ENCODE data around the gene CDHR2.
"Not testable (repeated sequence)": the region's sequence is repeated elsewhere in the genome, so short reads cannot be mapped to it uniquely, and the experiment has no call there.

Gene CDHR2

GRCh38 chr5:176591667-176592066, 42.5 kb downstream of the CDHR2 start:
- H3K4me1 ChIP-seq (ENCODE audit: control insufficient read depth, insufficient read depth, low read length); H3K36me3 ChIP-seq (ENCODE audit: control insufficient read depth in 2 of 2, insufficient read depth in 1 of 2, low read length in 2 of 2); H3K4me3 ChIP-seq (ENCODE audit: low read depth, low read length); POLR2A ChIA-PET; H3K27ac ChIP-seq (ENCODE audit: extremely low read depth, low read depth, low read length); CTCF ChIA-PET; H3K9me3 ChIP-seq (ENCODE audit: control insufficient read depth, insufficient read depth, low read depth, low read length); TF ChIP-seq ZNF274 (IDR thresholded peaks at IDR 0.05; ENCODE audit: low read length): not testable (repeated sequence)
- TF ChIP-seq ZNF670 (tag by site-specific recombination; IDR thresholded peaks at IDR 0.05; ENCODE audit: low read depth), result peak; percentile 97; the same call in 1 of the 2 replicates
- TF ChIP-seq ZNF211 (tag by site-specific recombination; IDR thresholded peaks at IDR 0.05; ENCODE audit: low read depth), result 0 out of 2 replicates have a peak, but pooled peaks have one; percentile 63
- TF ChIP-seq, protein P1, sequence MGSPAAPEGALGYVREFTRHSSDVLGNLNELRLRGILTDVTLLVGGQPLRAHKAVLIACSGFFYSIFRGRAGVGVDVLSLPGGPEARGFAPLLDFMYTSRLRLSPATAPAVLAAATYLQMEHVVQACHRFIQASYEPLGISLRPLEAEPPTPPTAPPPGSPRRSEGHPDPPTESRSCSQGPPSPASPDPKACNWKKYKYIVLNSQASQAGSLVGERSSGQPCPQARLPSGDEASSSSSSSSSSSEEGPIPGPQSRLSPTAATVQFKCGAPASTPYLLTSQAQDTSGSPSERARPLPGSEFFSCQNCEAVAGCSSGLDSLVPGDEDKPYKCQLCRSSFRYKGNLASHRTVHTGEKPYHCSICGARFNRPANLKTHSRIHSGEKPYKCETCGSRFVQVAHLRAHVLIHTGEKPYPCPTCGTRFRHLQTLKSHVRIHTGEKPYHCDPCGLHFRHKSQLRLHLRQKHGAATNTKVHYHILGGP (tag by site-specific recombination; IDR thresholded peaks at IDR 0.05), result peak; percentile 57; the same call in 1 of the 2 replicates
- peak; percentile 50; the same call in 1 of the 2 replicates for TF ChIP-seq ZNF140 (tag by site-specific recombination; IDR thresholded peaks at IDR 0.05)
- peak; percentile 88 for TF ChIP-seq ZNF266 (tag by site-specific recombination; IDR thresholded peaks at IDR 0.05; ENCODE audit: low read depth)
- TF ChIP-seq ZNF785 (tag by site-specific recombination; IDR thresholded peaks at IDR 0.05), result peak; percentile 92
- 0 out of 2 replicates have a peak, but pooled peaks have one; percentile 29 for TF ChIP-seq ZNF548 (tag by site-specific recombination; IDR thresholded peaks at IDR 0.05)
- peak; percentile 93; the same call in 1 of the 2 replicates for TF ChIP-seq ZNF302 (tag by site-specific recombination; IDR thresholded peaks at IDR 0.05; ENCODE audit: low read depth)
- TF ChIP-seq, protein P2, sequence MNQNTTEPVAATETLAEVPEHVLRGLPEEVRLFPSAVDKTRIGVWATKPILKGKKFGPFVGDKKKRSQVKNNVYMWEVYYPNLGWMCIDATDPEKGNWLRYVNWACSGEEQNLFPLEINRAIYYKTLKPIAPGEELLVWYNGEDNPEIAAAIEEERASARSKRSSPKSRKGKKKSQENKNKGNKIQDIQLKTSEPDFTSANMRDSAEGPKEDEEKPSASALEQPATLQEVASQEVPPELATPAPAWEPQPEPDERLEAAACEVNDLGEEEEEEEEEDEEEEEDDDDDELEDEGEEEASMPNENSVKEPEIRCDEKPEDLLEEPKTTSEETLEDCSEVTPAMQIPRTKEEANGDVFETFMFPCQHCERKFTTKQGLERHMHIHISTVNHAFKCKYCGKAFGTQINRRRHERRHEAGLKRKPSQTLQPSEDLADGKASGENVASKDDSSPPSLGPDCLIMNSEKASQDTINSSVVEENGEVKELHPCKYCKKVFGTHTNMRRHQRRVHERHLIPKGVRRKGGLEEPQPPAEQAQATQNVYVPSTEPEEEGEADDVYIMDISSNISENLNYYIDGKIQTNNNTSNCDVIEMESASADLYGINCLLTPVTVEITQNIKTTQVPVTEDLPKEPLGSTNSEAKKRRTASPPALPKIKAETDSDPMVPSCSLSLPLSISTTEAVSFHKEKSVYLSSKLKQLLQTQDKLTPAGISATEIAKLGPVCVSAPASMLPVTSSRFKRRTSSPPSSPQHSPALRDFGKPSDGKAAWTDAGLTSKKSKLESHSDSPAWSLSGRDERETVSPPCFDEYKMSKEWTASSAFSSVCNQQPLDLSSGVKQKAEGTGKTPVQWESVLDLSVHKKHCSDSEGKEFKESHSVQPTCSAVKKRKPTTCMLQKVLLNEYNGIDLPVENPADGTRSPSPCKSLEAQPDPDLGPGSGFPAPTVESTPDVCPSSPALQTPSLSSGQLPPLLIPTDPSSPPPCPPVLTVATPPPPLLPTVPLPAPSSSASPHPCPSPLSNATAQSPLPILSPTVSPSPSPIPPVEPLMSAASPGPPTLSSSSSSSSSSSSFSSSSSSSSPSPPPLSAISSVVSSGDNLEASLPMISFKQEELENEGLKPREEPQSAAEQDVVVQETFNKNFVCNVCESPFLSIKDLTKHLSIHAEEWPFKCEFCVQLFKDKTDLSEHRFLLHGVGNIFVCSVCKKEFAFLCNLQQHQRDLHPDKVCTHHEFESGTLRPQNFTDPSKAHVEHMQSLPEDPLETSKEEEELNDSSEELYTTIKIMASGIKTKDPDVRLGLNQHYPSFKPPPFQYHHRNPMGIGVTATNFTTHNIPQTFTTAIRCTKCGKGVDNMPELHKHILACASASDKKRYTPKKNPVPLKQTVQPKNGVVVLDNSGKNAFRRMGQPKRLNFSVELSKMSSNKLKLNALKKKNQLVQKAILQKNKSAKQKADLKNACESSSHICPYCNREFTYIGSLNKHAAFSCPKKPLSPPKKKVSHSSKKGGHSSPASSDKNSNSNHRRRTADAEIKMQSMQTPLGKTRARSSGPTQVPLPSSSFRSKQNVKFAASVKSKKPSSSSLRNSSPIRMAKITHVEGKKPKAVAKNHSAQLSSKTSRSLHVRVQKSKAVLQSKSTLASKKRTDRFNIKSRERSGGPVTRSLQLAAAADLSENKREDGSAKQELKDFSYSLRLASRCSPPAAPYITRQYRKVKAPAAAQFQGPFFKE (tag by site-specific recombination; IDR thresholded peaks at IDR 0.05; ENCODE audit: borderline replicate concordance), result peak; percentile 98; the same call in 1 of the 2 replicates
- peak; percentile 75; the same call in 1 of the 2 replicates for TF ChIP-seq ZNF274 (tag by site-specific recombination; IDR thresholded peaks at IDR 0.05; ENCODE audit: borderline replicate concordance)
- TF ChIP-seq ZNF514 (tag by site-specific recombination; IDR thresholded peaks at IDR 0.05), result peak; percentile 93; the same call in 1 of the 2 replicates
- peak; percentile 54; the same call in 1 of the 2 replicates for TF ChIP-seq ZSCAN23 (tag by site-specific recombination; IDR thresholded peaks at IDR 0.05)
- TF ChIP-seq ZNF146 (tag by site-specific recombination; IDR thresholded peaks at IDR 0.05), result 0 out of 2 replicates have a peak, but pooled peaks have one; percentile 56
- peak; percentile 90; the same call in 1 of the 2 replicates for TF ChIP-seq ZNF248 (tag by site-specific recombination; IDR thresholded peaks at IDR 0.05)
- peak; percentile 88; the same call in 1 of the 2 replicates for TF ChIP-seq ZNF169 (tag by site-specific recombination; IDR thresholded peaks at IDR 0.05)
- TF ChIP-seq HOXD13 (CRISPR knock-in tag; IDR thresholded peaks at IDR 0.05; ENCODE audit: borderline replicate concordance), result peak; percentile 19; the same call in 1 of the 2 replicates
- peak; percentile 85 for TF ChIP-seq ZNF707 (tag by site-specific recombination; IDR thresholded peaks at IDR 0.05)
- TF ChIP-seq YY2 (tag by site-specific recombination; IDR thresholded peaks at IDR 0.05), result peak; percentile 72; the same call in 1 of the 2 replicates
- peak; percentile 94; the same call in 1 of the 2 replicates for TF ChIP-seq GLI4 (tag by site-specific recombination; IDR thresholded peaks at IDR 0.05)
- peak; percentile 63 for TF ChIP-seq ZNF157 (tag by site-specific recombination; IDR thresholded peaks at IDR 0.05)
- TF ChIP-seq ZNF202 (tag by site-specific recombination; IDR thresholded peaks at IDR 0.05; ENCODE audit: borderline replicate concordance), result peak; percentile 98
- peak; percentile 87; the same call in 1 of the 2 replicates for TF ChIP-seq ZSCAN5A (tag by site-specific recombination; IDR thresholded peaks at IDR 0.05)
- TF ChIP-seq ZNF530 (tag by site-specific recombination; IDR thresholded peaks at IDR 0.05; ENCODE audit: low read depth), result peak; percentile 72; the same call in 1 of the 2 replicates
- TF ChIP-seq SALL2 (tag by site-specific recombination; IDR thresholded peaks at IDR 0.05; ENCODE audit: borderline replicate concordance), result peak; percentile 72; the same call in 1 of the 2 replicates
- peak; percentile 33; the same call in 1 of the 2 replicates for TF ChIP-seq ZNF423 (tag by site-specific recombination; IDR thresholded peaks at IDR 0.05)
- peak; percentile 87; the same call in 1 of the 2 replicates for TF ChIP-seq ZNF791 (tag by site-specific recombination; IDR thresholded peaks at IDR 0.05)
- TF ChIP-seq ZFP41 (tag by site-specific recombination; IDR thresholded peaks at IDR 0.05; ENCODE audit: borderline replicate concordance), result peak; percentile 86; the same call in 1 of the 2 replicates
- TF ChIP-seq ZNF658 (tag by site-specific recombination; IDR thresholded peaks at IDR 0.05), result 0 out of 2 replicates have a peak, but pooled peaks have one; percentile 92
- TF ChIP-seq ZNF704 (tag by site-specific recombination; IDR thresholded peaks at IDR 0.05), result 0 out of 2 replicates have a peak, but pooled peaks have one; percentile 52
